K562 (cell line): Measurements from ENCODE around the gene IRX3. TPM values are rescaled to one million over a fixed set of nuclear protein-coding genes. Genes with fewer than 3 reads are reported as not detected.

Experiments
- ATAC-seq: fragments of 200-7000 bp; cut with Tn5 transposase; 3 replicates; pipeline ENCODE4 v1.9.1; 2020; ENCODE audit warnings: moderate library complexity
- BruUV-seq: library from RNA; stranded (reverse); fragments of 400-500 nt; replicated peaks from 2 replicates; lab custom pipeline; 2021; lab: Mats Ljungman, UMichigan
- CTCF ChIA-PET: fragments of 300-600 bp; formaldehyde crosslinking; extraction: SDS; loops from one replicate; lab custom pipeline; 2021; ENCODE audit warnings: low intra/inter-chr PET ratio; lab: Yijun Ruan, JAX
- POLR2A ChIA-PET: fragments of 300-600, 350-650 bp; sonication (Branson Sonifier 250); formaldehyde crosslinking; extraction: SDS; loops from one replicate; lab custom pipeline; 2021; ENCODE audit warnings: antibody characterized with exemption, inconsistent platforms; lab: Yijun Ruan, JAX
- DNase-seq, 4 experiments: peaks; one replicate each; pipeline versions ENCODE4 v3.0.0 to v3.0.0-alpha.2; 2011 to 2018; ENCODE audit warnings: low spot score in 3 of 4, mixed read lengths in 3 of 4; ENCODE audit errors: extremely low read depth in 1 of 4
- FAIRE-seq: peaks from 2 replicates; lab custom pipeline; 2011; peaks lifted over from hg19 to GRCh38; lab: Jason Lieb, UNC
- H2AFZ ChIP-seq: 2 replicates; pipeline ENCODE4 v1.6.0; 2011; ENCODE audit warnings: low read depth, low read length, control low read depth, inconsistent platforms
- H3K27ac ChIP-seq: fragments of 200-600 bp; 3 replicates; pipeline ENCODE4 v1.8.0; 2011; ENCODE audit warnings: low read depth, mild to moderate bottlenecking, control low read depth, inconsistent platforms, low read length, moderate library complexity, mixed read lengths; ENCODE audit errors: extremely low read depth
- H3K27me3 ChIP-seq, 2 experiments: fragments of 300-600 bp in 1 of 2; 2 replicates in 1 of 2; 3 replicates in 1 of 2; pipeline versions ENCODE4 v1.6.0 to v1.8.0; 2011; ENCODE audit warnings: inconsistent platforms in 2 of 2, low read length in 2 of 2, mild to moderate bottlenecking in 1 of 2, mixed read lengths in 1 of 2, moderate library complexity in 1 of 2; ENCODE audit not compliant: control insufficient read depth in 2 of 2, insufficient read depth in 2 of 2
- H3K36me3 ChIP-seq: fragments of 300-600 bp; 3 replicates; pipeline ENCODE4 v1.8.0; 2011; ENCODE audit warnings: mild to moderate bottlenecking, low read length, inconsistent platforms; ENCODE audit not compliant: control insufficient read depth, insufficient read depth
- H3K4me1 ChIP-seq, 2 experiments: fragments of 200-600 bp in 1 of 2; replicated peaks in 1 of 2; 2 replicates in 1 of 2; 3 replicates in 1 of 2; pipeline versions ENCODE4 v1.5.1 to v1.8.0; 2011; ENCODE audit warnings: inconsistent platforms in 2 of 2, low read length in 2 of 2, mild to moderate bottlenecking in 1 of 2, mixed read lengths in 1 of 2, moderate library complexity in 1 of 2; ENCODE audit not compliant: control insufficient read depth in 2 of 2, insufficient read depth in 2 of 2
- H3K4me2 ChIP-seq: 2 replicates; pipeline ENCODE4 v1.6.1; 2011; ENCODE audit warnings: low read length, control low read depth, inconsistent platforms, mixed read lengths; ENCODE audit not compliant: insufficient read depth
- H3K4me3 ChIP-seq: fragments of 200-600 bp; sonication (generic), shearing (Covaris generic); 2 replicates; pipeline ENCODE4 v1.5.1; 2016; ENCODE audit warnings: control low read depth, inconsistent platforms
- H3K79me2 ChIP-seq: fragments of 200-600 bp; 3 replicates; pipeline ENCODE4 v1.8.0; 2011; ENCODE audit warnings: low read length, inconsistent platforms; ENCODE audit not compliant: control insufficient read depth, insufficient read depth
- H3K9ac ChIP-seq, 2 experiments: 2 replicates each; pipeline versions ENCODE4 v1.6.0 to v1.6.1; 2011; ENCODE audit warnings: low read depth in 2 of 2, low read length in 2 of 2, control low read depth in 1 of 2, inconsistent platforms in 1 of 2, mild to moderate bottlenecking in 1 of 2, mixed read lengths in 1 of 2; ENCODE audit not compliant: insufficient read depth in 1 of 2
- H3K9me1 ChIP-seq: one replicate; pipeline ENCODE4 v1.6.0; 2011; ENCODE audit warnings: inconsistent platforms, mild to moderate bottlenecking, low read length, moderate library complexity; ENCODE audit not compliant: control insufficient read depth, insufficient read depth
- H3K9me3 ChIP-seq: replicated peaks from 2 replicates; pipeline ENCODE4 v1.5.1; 2011; ENCODE audit warnings: low read depth, low read length, inconsistent platforms; ENCODE audit not compliant: control insufficient read depth, insufficient read depth
- H4K20me1 ChIP-seq: replicated peaks from 2 replicates; pipeline ENCODE4 v1.6.1; 2011; ENCODE audit warnings: low read length, inconsistent platforms, mixed read lengths; ENCODE audit not compliant: control insufficient read depth, insufficient read depth
- CBFA2T2 ChIP-seq: fragments of 450-650 bp; conservative IDR thresholded peaks from 2 replicates; pipeline ENCODE4 v1.6.1; 2017; ENCODE audit warnings: mild to moderate bottlenecking
- CBFA2T3 ChIP-seq: fragments of 450-650 bp; IDR thresholded peaks from 2 replicates; pipeline ENCODE4 v1.6.1; 2017
- CBX2 ChIP-seq: fragments of 200-600 bp; sonication (generic); IDR thresholded peaks from one replicate; pipeline ENCODE4 v1.6.1; 2012; ENCODE audit warnings: mild to moderate bottlenecking, low read length, inconsistent platforms; ENCODE audit not compliant: insufficient read depth, poor library complexity, severe bottlenecking
- CTCF ChIP-seq, 3 experiments: IDR thresholded peaks in 2 of 3; conservative IDR thresholded peaks in 1 of 3; 2 replicates each; pipeline ENCODE4 v1.5.1; 2011 to 2012; ENCODE audit warnings: low read length in 3 of 3, mild to moderate bottlenecking in 3 of 3, control low read depth in 2 of 3, improper control_type of control experiment in 1 of 3, inconsistent platforms in 1 of 3, low read depth in 1 of 3, mixed read lengths in 1 of 3, moderate library complexity in 1 of 3; ENCODE audit not compliant: insufficient read depth in 2 of 3
- DACH1 ChIP-seq: fragments of 450-650 bp; IDR thresholded peaks from 2 replicates; pipeline ENCODE4 v1.6.1; 2018; ENCODE audit not compliant: partially characterized antibody
- HDAC1 ChIP-seq, 2 experiments: fragments of 450-650 bp; IDR thresholded peaks; 2 replicates each; pipeline ENCODE4 v1.6.1; 2016 to 2017; ENCODE audit warnings: inconsistent platforms in 1 of 2, mild to moderate bottlenecking in 1 of 2, moderate library complexity in 1 of 2
- HOMEZ ChIP-seq: fragments of 250-450 bp; sonication (Bioruptor Pico); IDR thresholded peaks from 2 replicates; pipeline ENCODE4 v1.4.0; 2020; ENCODE audit warnings: mild to moderate bottlenecking, moderate library complexity
- KLF6 ChIP-seq: fragments of 250-450 bp; sonication (Bioruptor Pico); IDR thresholded peaks from 2 replicates; pipeline ENCODE4 v1.4.0; 2020; ENCODE audit warnings: mild to moderate bottlenecking, moderate library complexity, borderline replicate concordance
- MCM3 ChIP-seq: fragments of 450-650 bp; IDR thresholded peaks from 2 replicates; pipeline ENCODE4 v1.6.1; 2016
- RBFOX2 ChIP-seq: fragments of 200-400 bp; formaldehyde crosslinking; IDR thresholded peaks from 2 replicates; pipeline ENCODE4 v1.6.1; 2017; ENCODE audit warnings: low read depth, mild to moderate bottlenecking, low read length, moderate library complexity
- RBM22 ChIP-seq: fragments of 200-400 bp; formaldehyde crosslinking; IDR thresholded peaks from 2 replicates; pipeline ENCODE4 v1.6.1; 2018; ENCODE audit warnings: low read length, low read depth; ENCODE audit not compliant: poor library complexity, severe bottlenecking
- TSC22D4 ChIP-seq: fragments of 450-650 bp; IDR thresholded peaks from 2 replicates; pipeline ENCODE4 v1.6.1; 2016; ENCODE audit warnings: missing genetic modification characterization, missing biosample characterization, control low read depth
- ZBTB26 ChIP-seq: fragments of 450-650 bp; formaldehyde crosslinking; IDR thresholded peaks from 2 replicates; pipeline ENCODE4 v1.4.0; 2022; ENCODE audit warnings: missing genetic modification characterization
- ZKSCAN8 ChIP-seq: fragments of 200-800 bp; sonication (Bioruptor generic); IDR thresholded peaks from 2 replicates; pipeline ENCODE4 v1.6.1; 2016; ENCODE audit warnings: missing genetic modification characterization, missing compliant biosample characterization
- ZNF174 ChIP-seq: fragments of 250-450 bp; sonication (Bioruptor Pico); IDR thresholded peaks from 2 replicates; pipeline ENCODE4 v1.4.0; 2020; ENCODE audit warnings: mild to moderate bottlenecking
- ZNF282 ChIP-seq: sonication (generic); formaldehyde crosslinking; IDR thresholded peaks from 2 replicates; pipeline ENCODE4 v1.8.1; 2023; ENCODE audit warnings: missing genetic modification reagents
- ZNF57 ChIP-seq: fragments of 450-650 bp; formaldehyde crosslinking; IDR thresholded peaks from 2 replicates; pipeline ENCODE4 v1.4.0; 2020; ENCODE audit warnings: mild to moderate bottlenecking, moderate library complexity
- ZNF696 ChIP-seq: fragments of 250-450 bp; sonication (Bioruptor Pico); conservative IDR thresholded peaks from 2 replicates; pipeline ENCODE4 v1.4.0; 2020; ENCODE audit warnings: mild to moderate bottlenecking, moderate library complexity
- WGBS: fragments of 100-300 bp; shearing (Covaris generic); methylation state at CpG from one replicate; pipeline ENCODE4 v1.1.6; 2016; ENCODE audit warnings: low coverage, mixed read lengths; ENCODE audit not compliant: insufficient coverage; ENCODE audit errors: missing lambda C conversion rate; 5-methylcytosine and 5-hydroxymethylcytosine counted together
- in situ Hi-C: fragments of 300-500 bp; cut with MboI; formaldehyde crosslinking; loops from 4 replicates; pipeline ENCODE4 v1.15.0; 2018; ENCODE audit warnings: inconsistent platforms, mixed read lengths
- intact Hi-C: fragments of 100-400 bp; cut with micrococcal nuclease; formaldehyde crosslinking; loops from 2 replicates; pipeline ENCODE4 v1.14.2; 2022
- polyA plus RNA-seq, 8 experiments: library from polyadenylated mRNA; depleted of rRNA in 4 of 8; stranded (reverse) in 5 of 8; unstranded in 3 of 8; fragments of >200 nt; fragmentation: Nextera tagmentation in 2 of 8; fragmentation: Illumina TruSeq in 1 of 8; extraction: Ambion mirVana in 2 of 8; extraction: Trizol in 1 of 8; gene quantifications; 2 replicates each; pipeline versions ENCODE4 v1.2.1 to v1.2.3, GENCODE V29; 2011 to 2014; ENCODE audit warnings: inconsistent platforms in 1 of 8, missing spikeins in 1 of 8
- total RNA-seq, 7 experiments: library from RNA; depleted of rRNA in 6 of 7; stranded (reverse); fragments of >200 nt in 6 of 7; fragmentation: Illumina TruSeq in 2 of 7; extraction: Trizol in 2 of 7; gene quantifications; 2 replicates each; pipeline versions ENCODE4 v1.2.1 to v1.2.3, GENCODE V29; 2011 to 2021; ENCODE audit warnings: low replicate concordance in 1 of 7

The IRX3 gene
- total and polyA plus RNA-seq, 9 of the 15 experiments (the other 6 are each of a cell fraction or from before 2014, with no cell fraction given) = not detected

GRCh38 chr16:54244061-54244886 lies 42.3 kb downstream of the IRX3 start:
- Histone ChIP-seq H3K27me3 (peaks cover 0 to 6% of the 10 kb centered on the region in 2 experiments; a peak in 1 of 5 replicates), H3K9me1 (no peaks in the 10 kb centered on the region), H3K36me3 (no peaks in the 10 kb centered on the region), H3K4me3 (no peak overlapping the region), H3K9me3 (no peaks in the 10 kb centered on the region), H3K9ac (no peak overlapping the region), H3K79me2 (no peaks in the 10 kb centered on the region), H3K4me1 (no peaks in the 10 kb centered on the region), H3K4me2 (no peak overlapping the region), H4K20me1 (no peaks in the 10 kb centered on the region), H2AFZ (no peak overlapping the region), H3K27ac (no peak overlapping the region)
- in situ Hi-C loops (no loop called here), intact Hi-C loops (no loop called here)
- CTCF ChIA-PET = interaction anchor here (0.6 kb wide), 1 partner anchor 206 kb away, joined by 4 read pairs; no protein-coding TSS in a partner anchor
- BruUV-seq = no TSS peak
- WGBS = under 1% methylated on average over 11 of the region's 11 CpGs
- peak in 3 of 4 experiments; percentile 9 to 15 (median 14) for DNase-seq
- peak; percentile 42 for ATAC-seq
- POLR2A ChIA-PET = no interaction called here
- no peak for FAIRE-seq
- TF ChIP-seq CBFA2T3 = peak; percentile 29; the same call in 1 of the 2 replicates
- TF ChIP-seq ZNF174 (CRISPR knock-in tag) = no peak
- no peak for TF ChIP-seq MCM3
- no peak for TF ChIP-seq ZNF696 (CRISPR knock-in tag)
- no peak for TF ChIP-seq ZNF282 (CRISPR knock-in tag)
- no peak for TF ChIP-seq DACH1
- no peak for TF ChIP-seq ZKSCAN8 (CRISPR knock-in tag)
- no peak for TF ChIP-seq RBM22
- no peak for TF ChIP-seq KLF6 (CRISPR knock-in tag)
- no peak for TF ChIP-seq RBFOX2
- TF ChIP-seq CBX2 = no peak
- peak in 1 of 3 experiments; percentile 16; a peak in 1 of 6 replicates for TF ChIP-seq CTCF (IDR thresholded peaks at IDR 0.05 in 2 of 3, conservative IDR thresholded peaks at IDR 0.05 in 1 of 3; ENCODE audit: insufficient read depth in 2 of 3, low read depth in 1 of 3, low read length in 3 of 3)
- no peak for TF ChIP-seq ZBTB26 (CRISPR knock-in tag)
- no peak for TF ChIP-seq TSC22D4 (tag)
- no peak for TF ChIP-seq HOMEZ (CRISPR knock-in tag)
- TF ChIP-seq ZNF57 (CRISPR knock-in tag) = no peak
- TF ChIP-seq HDAC1 (IDR thresholded peaks at IDR 0.05) = no peak
- TF ChIP-seq CBFA2T2 = 0 out of 2 replicates have a peak, but pooled peaks have one; percentile 5
